ENCODE results near the gene KLHL30.

The KLHL30 gene

DNA sequence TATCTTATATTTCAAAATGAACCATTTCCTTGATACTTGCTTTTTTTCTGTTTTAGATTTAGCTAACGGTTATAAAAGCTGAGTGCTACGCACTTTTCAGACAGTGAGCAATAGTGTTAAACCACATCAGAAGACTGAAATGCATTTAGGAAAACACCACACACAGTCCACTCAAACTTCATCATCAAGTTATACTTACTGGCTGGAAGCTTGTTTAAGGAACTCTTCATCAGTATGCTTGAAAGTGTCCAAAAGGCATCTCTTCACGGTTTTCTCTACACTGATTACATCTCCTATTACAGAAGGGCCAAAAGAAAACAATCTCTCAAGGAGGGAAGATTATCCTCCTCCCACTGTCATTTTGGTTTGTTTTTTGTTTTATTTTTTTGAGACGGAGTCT is 45.4 kb downstream of the KLHL30 start:
- no peak for DNase-seq

DNA sequence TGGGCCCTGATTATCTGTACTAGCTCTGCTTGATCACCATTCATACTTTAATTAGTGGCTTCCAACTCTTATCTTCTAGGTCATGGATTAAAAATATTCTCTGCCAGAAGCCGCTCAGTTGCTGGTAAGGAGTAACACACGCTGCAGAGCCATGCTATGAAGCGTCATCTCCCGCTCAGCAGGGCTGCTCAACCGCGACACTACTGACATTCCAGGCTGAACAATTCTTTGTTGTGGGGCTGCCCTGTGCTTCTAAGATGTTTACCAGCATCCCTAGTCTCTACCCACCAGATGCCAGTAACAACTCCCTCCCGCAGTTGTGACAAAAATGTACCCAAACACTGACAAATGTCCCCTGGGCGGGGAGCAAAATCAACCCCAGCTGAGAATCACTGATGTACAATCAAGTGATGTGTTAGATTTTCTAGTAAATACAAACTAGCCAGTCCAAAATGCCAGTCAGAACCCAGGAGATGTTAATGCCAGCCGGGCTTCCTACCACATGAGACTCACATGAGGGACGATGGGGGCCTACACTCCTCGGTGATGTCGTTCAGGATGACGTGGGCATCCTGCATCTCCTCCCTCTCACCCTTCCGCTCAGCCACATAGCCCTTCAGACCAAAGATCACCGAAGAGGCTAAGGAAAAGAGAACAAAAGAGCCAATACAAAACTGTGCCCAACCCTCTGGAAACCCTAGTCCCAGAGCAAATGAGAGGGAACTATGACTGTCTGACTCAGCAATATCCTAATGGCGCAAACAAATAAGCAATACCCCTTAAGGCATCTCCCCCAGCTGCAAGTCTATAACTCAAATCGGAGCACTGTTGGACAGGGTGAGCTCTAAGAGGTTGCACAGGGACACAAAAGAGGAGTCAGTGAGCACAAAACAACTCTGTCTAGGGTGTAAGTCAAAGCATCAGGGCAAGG is 49.4 kb downstream of the KLHL30 start:
- DNase-seq, result no peak

- DNase-seq, result no peak
These were observed 52.0 kb downstream of the KLHL30 start for GRCh38 chr2:238190445-238190844.
